ENCODE data around the gene MAN1B1.

Gene MAN1B1

GRCh38 chr9:137069508-137070091, 17.2 kb upstream of the MAN1B1 start:
- DNase-seq, result no peak

GRCh38 chr9:137070201-137070905, 16.4 kb upstream of the MAN1B1 start, which contains the start of gene SAPCD2:
Gene SAPCD2, minus strand, starts transcription at chr9:137070557. Its CDS starts 97 bp downstream, at chr9:137070460.
- DNase-seq, result peak; percentile 87

GRCh38 chr9:137070906-137071275, 15.9 kb upstream of the MAN1B1 start:
- DNase-seq, result no peak

- no peak for DNase-seq
Observed at GRCh38 chr9:137071282-137071681, 15.5 kb upstream of the MAN1B1 start.

GRCh38 chr9:137073992-137074399, 12.8 kb upstream of the MAN1B1 start:
- no peak for DNase-seq

- no peak for DNase-seq
Observed at GRCh38 chr9:137074657-137075274, 12.0 kb upstream of the MAN1B1 start.

GRCh38 chr9:137075275-137075775, 11.5 kb upstream of the MAN1B1 start:
- no peak for DNase-seq

GRCh38 chr9:137076636-137077009, 10.2 kb upstream of the MAN1B1 start:
- DNase-seq, result no peak

- peak; percentile 41 for DNase-seq
Observed at GRCh38 chr9:137077010-137077747, 9.6 kb upstream of the MAN1B1 start, which contains the start of gene UAP1L1. Gene UAP1L1, plus strand, starts transcription at chr9:137077517. Its CDS starts 16 bp downstream, at chr9:137077533.

- DNase-seq, result peak; percentile 27
Observed at GRCh38 chr9:137077758-137078693, 8.8 kb upstream of the MAN1B1 start.

- no peak for DNase-seq
Observed at GRCh38 chr9:137078701-137079400, 7.9 kb upstream of the MAN1B1 start.

GRCh38 chr9:137079401-137079787, 7.4 kb upstream of the MAN1B1 start:
- DNase-seq, result no peak

- no peak for DNase-seq
Observed at GRCh38 chr9:137080260-137081122, 6.3 kb upstream of the MAN1B1 start.

GRCh38 chr9:137082222-137082924, 4.4 kb upstream of the MAN1B1 start:
- DNase-seq, result no peak

GRCh38 chr9:137082925-137083290, 3.9 kb upstream of the MAN1B1 start:
- no peak for DNase-seq

GRCh38 chr9:137083394-137084004, 3.3 kb upstream of the MAN1B1 start:
- peak; percentile 17 for DNase-seq

- DNase-seq, result no peak
Observed at GRCh38 chr9:137084526-137084925, 2.3 kb upstream of the MAN1B1 start.

- peak; percentile 40 for DNase-seq
Observed at GRCh38 chr9:137085920-137086530, 760 bp upstream of the MAN1B1 start.

- DNase-seq, result no peak
Observed at GRCh38 chr9:137087409-137087925, 682 bp downstream of the MAN1B1 start.
